K562 (cell line): ENCODE results near the gene PACRG. TPM values are rescaled to one million over a fixed set of nuclear protein-coding genes. Genes with fewer than 3 reads are reported as not detected.

ENCODE experiments used
- ATAC-seq: fragments of 200-7000 bp; cut with Tn5 transposase; 3 replicates; pipeline ENCODE4 v1.9.1; 2020; ENCODE audit warnings: moderate library complexity
- BruUV-seq: library from RNA; stranded (reverse); fragments of 400-500 nt; replicated peaks from 2 replicates; lab custom pipeline; 2021; lab: Mats Ljungman, UMichigan
- CTCF ChIA-PET: fragments of 300-600 bp; formaldehyde crosslinking; extraction: SDS; loops from one replicate; lab custom pipeline; 2021; ENCODE audit warnings: low intra/inter-chr PET ratio; lab: Yijun Ruan, JAX
- POLR2A ChIA-PET: fragments of 300-600, 350-650 bp; sonication (Branson Sonifier 250); formaldehyde crosslinking; extraction: SDS; loops from one replicate; lab custom pipeline; 2021; ENCODE audit warnings: antibody characterized with exemption, inconsistent platforms; lab: Yijun Ruan, JAX
- DNase-seq, 4 experiments: peaks; one replicate each; pipeline versions ENCODE4 v3.0.0 to v3.0.0-alpha.2; 2011 to 2018; ENCODE audit warnings: low spot score in 3 of 4, mixed read lengths in 3 of 4; ENCODE audit errors: extremely low read depth in 1 of 4
- FAIRE-seq: peaks from 2 replicates; lab custom pipeline; 2011; peaks lifted over from hg19 to GRCh38; lab: Jason Lieb, UNC
- H2AFZ ChIP-seq: 2 replicates; pipeline ENCODE4 v1.6.0; 2011; ENCODE audit warnings: low read depth, low read length, control low read depth, inconsistent platforms
- H3K27ac ChIP-seq: fragments of 200-600 bp; 3 replicates; pipeline ENCODE4 v1.8.0; 2011; ENCODE audit warnings: low read depth, mild to moderate bottlenecking, control low read depth, inconsistent platforms, low read length, moderate library complexity, mixed read lengths; ENCODE audit errors: extremely low read depth
- H3K27me3 ChIP-seq, 2 experiments: fragments of 300-600 bp in 1 of 2; 2 replicates in 1 of 2; 3 replicates in 1 of 2; pipeline versions ENCODE4 v1.6.0 to v1.8.0; 2011; ENCODE audit warnings: inconsistent platforms in 2 of 2, low read length in 2 of 2, mild to moderate bottlenecking in 1 of 2, mixed read lengths in 1 of 2, moderate library complexity in 1 of 2; ENCODE audit not compliant: control insufficient read depth in 2 of 2, insufficient read depth in 2 of 2
- H3K36me3 ChIP-seq: fragments of 300-600 bp; 3 replicates; pipeline ENCODE4 v1.8.0; 2011; ENCODE audit warnings: mild to moderate bottlenecking, low read length, inconsistent platforms; ENCODE audit not compliant: control insufficient read depth, insufficient read depth
- H3K4me1 ChIP-seq, 2 experiments: fragments of 200-600 bp in 1 of 2; replicated peaks in 1 of 2; 2 replicates in 1 of 2; 3 replicates in 1 of 2; pipeline versions ENCODE4 v1.5.1 to v1.8.0; 2011; ENCODE audit warnings: inconsistent platforms in 2 of 2, low read length in 2 of 2, mild to moderate bottlenecking in 1 of 2, mixed read lengths in 1 of 2, moderate library complexity in 1 of 2; ENCODE audit not compliant: control insufficient read depth in 2 of 2, insufficient read depth in 2 of 2
- H3K4me2 ChIP-seq: 2 replicates; pipeline ENCODE4 v1.6.1; 2011; ENCODE audit warnings: low read length, control low read depth, inconsistent platforms, mixed read lengths; ENCODE audit not compliant: insufficient read depth
- H3K4me3 ChIP-seq: fragments of 200-600 bp; sonication (generic), shearing (Covaris generic); 2 replicates; pipeline ENCODE4 v1.5.1; 2016; ENCODE audit warnings: control low read depth, inconsistent platforms
- H3K79me2 ChIP-seq: fragments of 200-600 bp; 3 replicates; pipeline ENCODE4 v1.8.0; 2011; ENCODE audit warnings: low read length, inconsistent platforms; ENCODE audit not compliant: control insufficient read depth, insufficient read depth
- H3K9ac ChIP-seq, 2 experiments: 2 replicates each; pipeline versions ENCODE4 v1.6.0 to v1.6.1; 2011; ENCODE audit warnings: low read depth in 2 of 2, low read length in 2 of 2, control low read depth in 1 of 2, inconsistent platforms in 1 of 2, mild to moderate bottlenecking in 1 of 2, mixed read lengths in 1 of 2; ENCODE audit not compliant: insufficient read depth in 1 of 2
- H3K9me1 ChIP-seq: one replicate; pipeline ENCODE4 v1.6.0; 2011; ENCODE audit warnings: inconsistent platforms, mild to moderate bottlenecking, low read length, moderate library complexity; ENCODE audit not compliant: control insufficient read depth, insufficient read depth
- H3K9me3 ChIP-seq: replicated peaks from 2 replicates; pipeline ENCODE4 v1.5.1; 2011; ENCODE audit warnings: low read depth, low read length, inconsistent platforms; ENCODE audit not compliant: control insufficient read depth, insufficient read depth
- H4K20me1 ChIP-seq: replicated peaks from 2 replicates; pipeline ENCODE4 v1.6.1; 2011; ENCODE audit warnings: low read length, inconsistent platforms, mixed read lengths; ENCODE audit not compliant: control insufficient read depth, insufficient read depth
- FOXK2 ChIP-seq, 2 experiments: fragments of 450-650 bp; IDR thresholded peaks in 1 of 2; conservative IDR thresholded peaks in 1 of 2; 2 replicates each; pipeline ENCODE4 v1.6.1; 2016; ENCODE audit warnings: low read depth in 2 of 2, mild to moderate bottlenecking in 1 of 2
- MTA2 ChIP-seq: fragments of 450-650 bp; IDR thresholded peaks from 2 replicates; pipeline ENCODE4 v1.6.1; 2016; ENCODE audit warnings: low read depth
- STAG1 ChIP-seq: sonication (generic); formaldehyde crosslinking; IDR thresholded peaks from 2 replicates; pipeline ENCODE4 v1.5.0; 2020; ENCODE audit warnings: missing genetic modification reagents, borderline replicate concordance
- THRAP3 ChIP-seq: fragments of 450-650 bp; IDR thresholded peaks from 2 replicates; pipeline ENCODE4 v1.6.1; 2016; ENCODE audit warnings: mild to moderate bottlenecking, inconsistent platforms, borderline replicate concordance
- XRCC3 ChIP-seq: fragments of 450-650 bp; IDR thresholded peaks from 2 replicates; pipeline ENCODE4 v1.6.1; 2017; ENCODE audit warnings: mild to moderate bottlenecking, moderate library complexity
- ZBTB7A ChIP-seq: IDR thresholded peaks from 2 replicates; pipeline ENCODE4 v1.6.1; 2011; ENCODE audit warnings: low read depth, mild to moderate bottlenecking, low read length, moderate library complexity, borderline replicate concordance; ENCODE audit not compliant: control insufficient read depth
- ZNF23 ChIP-seq: fragments of 250-450 bp; sonication (Bioruptor Pico); IDR thresholded peaks from 2 replicates; pipeline ENCODE4 v1.4.0; 2020; ENCODE audit warnings: mild to moderate bottlenecking
- WGBS: fragments of 100-300 bp; shearing (Covaris generic); methylation state at CpG from one replicate; pipeline ENCODE4 v1.1.6; 2016; ENCODE audit warnings: low coverage, mixed read lengths; ENCODE audit not compliant: insufficient coverage; ENCODE audit errors: missing lambda C conversion rate; 5-methylcytosine and 5-hydroxymethylcytosine counted together
- in situ Hi-C: fragments of 300-500 bp; cut with MboI; formaldehyde crosslinking; loops from 4 replicates; pipeline ENCODE4 v1.15.0; 2018; ENCODE audit warnings: inconsistent platforms, mixed read lengths
- intact Hi-C: fragments of 100-400 bp; cut with micrococcal nuclease; formaldehyde crosslinking; loops from 2 replicates; pipeline ENCODE4 v1.14.2; 2022
- polyA plus RNA-seq, 8 experiments: library from polyadenylated mRNA; depleted of rRNA in 4 of 8; stranded (reverse) in 5 of 8; unstranded in 3 of 8; fragments of >200 nt; fragmentation: Nextera tagmentation in 2 of 8; fragmentation: Illumina TruSeq in 1 of 8; extraction: Ambion mirVana in 2 of 8; extraction: Trizol in 1 of 8; gene quantifications; 2 replicates each; pipeline versions ENCODE4 v1.2.1 to v1.2.3, GENCODE V29; 2011 to 2014; ENCODE audit warnings: inconsistent platforms in 1 of 8, missing spikeins in 1 of 8
- total RNA-seq, 7 experiments: library from RNA; depleted of rRNA in 6 of 7; stranded (reverse); fragments of >200 nt in 6 of 7; fragmentation: Illumina TruSeq in 2 of 7; extraction: Trizol in 2 of 7; gene quantifications; 2 replicates each; pipeline versions ENCODE4 v1.2.1 to v1.2.3, GENCODE V29; 2011 to 2021; ENCODE audit warnings: low replicate concordance in 1 of 7
- TF ChIP-seq, protein P1 (sequence below): sonication (generic); IDR thresholded peaks from 2 replicates; pipeline ENCODE4 v1.6.1; 2016
- TF ChIP-seq, protein P2 (sequence below): fragments of 450-650 bp; IDR thresholded peaks from 2 replicates; pipeline ENCODE4 v1.6.1; 2016; ENCODE audit warnings: antibody characterized with exemption
- TF ChIP-seq, protein P3 (sequence below): fragments of 450-650 bp; formaldehyde crosslinking; IDR thresholded peaks from 2 replicates; pipeline ENCODE4 v1.4.0; 2020; ENCODE audit warnings: mild to moderate bottlenecking, mixed read lengths

The PACRG gene
- total and polyA plus RNA-seq, 9 of the 15 experiments (the other 6 are each of a cell fraction or from before 2014, with no cell fraction given) = 0.04 TPM; not detected in 8

DNA sequence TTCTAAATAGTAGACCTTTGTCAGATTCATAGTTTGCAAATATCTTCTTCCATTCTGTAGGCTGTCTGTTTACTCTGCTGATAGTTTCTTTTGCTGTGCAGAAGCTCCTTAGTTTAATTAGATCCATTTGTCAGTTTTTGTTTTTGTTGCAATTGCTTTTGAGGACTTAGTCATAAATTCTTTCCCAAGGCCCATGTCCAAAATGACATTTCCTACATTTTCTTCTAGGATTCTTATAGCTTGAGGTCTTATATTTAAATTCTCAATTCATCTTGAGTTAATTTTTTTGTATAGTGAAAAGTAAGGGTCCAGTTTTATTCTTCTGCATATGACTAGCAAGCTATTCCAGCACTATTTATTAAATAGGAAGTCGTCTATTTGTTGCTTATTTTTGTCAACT, 287.0 kb downstream of the PACRG start:
- 0% methylated on average over 1 of the region's 1 CpG for WGBS
- no peaks in the 10 kb centered on the region for H3K36me3 ChIP-seq
- intact Hi-C loops = no loop called here
- H3K4me1 ChIP-seq = no peaks in the 10 kb centered on the region
- H3K9me1 ChIP-seq = no peaks in the 10 kb centered on the region
- no peak overlapping the region for H3K27ac ChIP-seq
- no peaks in the 10 kb centered on the region for H3K9me3 ChIP-seq
- no peaks in the 10 kb centered on the region for H3K79me2 ChIP-seq
- H3K9ac ChIP-seq = no peak overlapping the region
- ChIA-PET POLR2A (no interaction called here), CTCF (no interaction called here)
- no peaks in the 10 kb centered on the region for H4K20me1 ChIP-seq
- in situ Hi-C loops = no loop called here
- DNase-seq = no peak
- no peak for TF ChIP-seq MTA2
- TF ChIP-seq, protein P1, sequence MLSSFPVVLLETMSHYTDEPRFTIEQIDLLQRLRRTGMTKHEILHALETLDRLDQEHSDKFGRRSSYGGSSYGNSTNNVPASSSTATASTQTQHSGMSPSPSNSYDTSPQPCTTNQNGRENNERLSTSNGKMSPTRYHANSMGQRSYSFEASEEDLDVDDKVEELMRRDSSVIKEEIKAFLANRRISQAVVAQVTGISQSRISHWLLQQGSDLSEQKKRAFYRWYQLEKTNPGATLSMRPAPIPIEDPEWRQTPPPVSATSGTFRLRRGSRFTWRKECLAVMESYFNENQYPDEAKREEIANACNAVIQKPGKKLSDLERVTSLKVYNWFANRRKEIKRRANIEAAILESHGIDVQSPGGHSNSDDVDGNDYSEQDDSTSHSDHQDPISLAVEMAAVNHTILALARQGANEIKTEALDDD = no peak
- TF ChIP-seq ZBTB7A = no peak
- TF ChIP-seq, protein P2, sequence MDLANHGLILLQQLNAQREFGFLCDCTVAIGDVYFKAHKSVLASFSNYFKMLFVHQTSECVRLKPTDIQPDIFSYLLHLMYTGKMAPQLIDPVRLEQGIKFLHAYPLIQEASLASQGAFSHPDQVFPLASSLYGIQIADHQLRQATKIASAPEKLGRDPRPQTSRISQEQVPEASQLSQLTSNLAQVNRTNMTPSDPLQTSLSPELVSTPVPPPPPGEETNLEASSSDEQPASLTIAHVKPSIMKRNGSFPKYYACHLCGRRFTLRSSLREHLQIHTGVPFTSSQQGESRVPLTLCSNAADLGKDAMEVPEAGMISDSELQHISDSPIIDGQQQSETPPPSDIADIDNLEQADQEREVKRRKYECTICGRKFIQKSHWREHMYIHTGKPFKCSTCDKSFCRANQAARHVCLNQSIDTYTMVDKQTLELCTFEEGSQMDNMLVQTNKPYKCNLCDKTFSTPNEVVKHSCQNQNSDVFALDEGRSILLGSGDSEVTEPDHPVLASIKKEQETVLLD = no peak
- TF ChIP-seq XRCC3 = no peak
- TF ChIP-seq, protein P3, sequence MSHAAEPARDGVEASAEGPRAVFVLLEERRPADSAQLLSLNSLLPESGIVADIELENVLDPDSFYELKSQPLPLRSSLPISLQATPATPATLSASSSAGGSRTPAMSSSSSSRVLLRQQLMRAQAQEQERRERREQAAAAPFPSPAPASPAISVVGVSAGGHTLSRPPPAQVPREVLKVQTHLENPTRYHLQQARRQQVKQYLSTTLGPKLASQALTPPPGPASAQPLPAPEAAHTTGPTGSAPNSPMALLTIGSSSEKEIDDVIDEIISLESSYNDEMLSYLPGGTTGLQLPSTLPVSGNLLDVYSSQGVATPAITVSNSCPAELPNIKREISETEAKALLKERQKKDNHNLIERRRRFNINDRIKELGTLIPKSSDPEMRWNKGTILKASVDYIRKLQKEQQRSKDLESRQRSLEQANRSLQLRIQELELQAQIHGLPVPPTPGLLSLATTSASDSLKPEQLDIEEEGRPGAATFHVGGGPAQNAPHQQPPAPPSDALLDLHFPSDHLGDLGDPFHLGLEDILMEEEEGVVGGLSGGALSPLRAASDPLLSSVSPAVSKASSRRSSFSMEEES = no peak
- no peak for TF ChIP-seq STAG1 (CRISPR knock-in tag)
- no peak for TF ChIP-seq FOXK2 (conservative IDR thresholded peaks at IDR 0.05 in 1 of 2, IDR thresholded peaks at IDR 0.05 in 1 of 2; ENCODE audit: low read depth in 2 of 2)
- no peak for TF ChIP-seq THRAP3
- no peak for TF ChIP-seq ZNF23 (CRISPR knock-in tag)
- TF ChIP-seq, all 486 proteins: peak for 0
- no peak overlapping the region for H3K4me3 ChIP-seq
- BruUV-seq = no TSS peak
- no peak overlapping the region for H3K4me2 ChIP-seq
- no peaks in the 10 kb centered on the region for H3K27me3 ChIP-seq
- ATAC-seq (no peak), FAIRE-seq (no peak)
- H2AFZ ChIP-seq = no peak overlapping the region
